Measurements from ENCODE around the gene ZC2HC1C.

DNA sequence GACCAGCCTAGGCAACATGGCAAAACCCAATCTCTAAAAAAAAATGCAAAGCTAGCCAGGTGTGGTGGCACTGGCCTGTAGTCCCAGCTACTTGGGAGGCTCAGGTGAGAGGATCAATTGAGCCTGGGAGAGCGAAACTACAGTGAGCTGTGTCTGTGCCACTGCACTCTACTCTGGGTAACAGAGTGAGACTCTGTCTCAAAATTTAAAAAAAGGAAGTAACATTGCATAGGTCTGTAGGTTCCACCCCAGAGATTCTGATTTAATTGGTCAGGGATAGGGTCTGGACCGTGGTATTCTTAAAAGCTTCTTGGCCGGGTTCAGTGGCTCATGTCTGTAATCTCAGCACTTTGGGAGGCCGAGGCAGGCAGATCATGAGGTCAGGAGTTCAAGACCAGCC lies 26.2 kb downstream of the ZC2HC1C start:
- TF ChIP-seq CTCF (IDR thresholded peaks at IDR 0.05; ENCODE audit: poor library complexity, severe bottlenecking) (no peak), EZH2 (IDR thresholded peaks at IDR 0.05; ENCODE audit: borderline replicate concordance, insufficient read depth, low read length, poor library complexity, severe bottlenecking) (no peak)
